HG03196 (cell line): ENCODE data around the gene ZNF474.

Experiments
- ATAC-seq: cut with Tn5 transposase; IDR thresholded peaks from one replicate; pipeline ENCODE4 v1.9.1; 2021; ENCODE audit not compliant: unreplicated experiment

ZNF474 gene

GRCh38 chr5:122180146-122180712 lies 50.9 kb downstream of the ZNF474 start:
- no peak for ATAC-seq

- ATAC-seq: no peak
Observed at GRCh38 chr5:122180863-122181548, 51.7 kb downstream of the ZNF474 start.

GRCh38 chr5:122181863-122182262 lies 52.5 kb downstream of the ZNF474 start:
- ATAC-seq: no peak

- no peak for ATAC-seq
Observed at GRCh38 chr5:122182491-122182921, 53.2 kb downstream of the ZNF474 start.

- ATAC-seq: no peak
Observed at GRCh38 chr5:122183098-122183787, 53.9 kb downstream of the ZNF474 start.

- ATAC-seq: no peak
Observed at GRCh38 chr5:122183788-122184170, 54.4 kb downstream of the ZNF474 start.

GRCh38 chr5:122184676-122185255 lies 55.4 kb downstream of the ZNF474 start:
- ATAC-seq: no peak

- no peak for ATAC-seq
Observed at GRCh38 chr5:122187426-122187825, 58.1 kb downstream of the ZNF474 start.

GRCh38 chr5:122190156-122190555 lies 60.8 kb downstream of the ZNF474 start:
- ATAC-seq: no peak

- peak; percentile 82 for ATAC-seq
Observed at GRCh38 chr5:122192497-122193496, 63.5 kb downstream of the ZNF474 start.

- ATAC-seq: no peak
Observed at GRCh38 chr5:122195802-122196394, 66.6 kb downstream of the ZNF474 start.

GRCh38 chr5:122199146-122199545 lies 69.8 kb downstream of the ZNF474 start:
- ATAC-seq: no peak

- ATAC-seq: no peak
Observed at GRCh38 chr5:122200450-122200849, 71.1 kb downstream of the ZNF474 start.

- no peak for ATAC-seq
Observed at GRCh38 chr5:122200865-122201264, 71.5 kb downstream of the ZNF474 start.

- ATAC-seq: no peak
Observed at GRCh38 chr5:122201365-122201764, 72.0 kb downstream of the ZNF474 start.

- no peak for ATAC-seq
Observed at GRCh38 chr5:122202952-122203351, 73.6 kb downstream of the ZNF474 start.
